HG03469 (cell line): ENCODE results near the gene TTC7B.

Experiments used
- ATAC-seq: cut with Tn5 transposase; IDR thresholded peaks from one replicate; pipeline ENCODE4 v1.9.1; 2021; ENCODE audit warnings: mild to moderate bottlenecking, moderate library complexity, moderate number of reproducible peaks; ENCODE audit not compliant: unreplicated experiment

TTC7B gene

GRCh38 chr14:90808759-90809529 is 7.3 kb downstream of the TTC7B start:
- ATAC-seq: no peak

- ATAC-seq: no peak
These were observed 9.2 kb downstream of the TTC7B start for GRCh38 chr14:90807060-90807459.

GRCh38 chr14:90805662-90806540 is 10.3 kb downstream of the TTC7B start:
- no peak for ATAC-seq

- no peak for ATAC-seq
These were observed 11.2 kb downstream of the TTC7B start for GRCh38 chr14:90805084-90805391.

- no peak for ATAC-seq
These were observed 11.7 kb downstream of the TTC7B start for GRCh38 chr14:90804292-90805083.

- ATAC-seq: no peak
These were observed 13.0 kb downstream of the TTC7B start for GRCh38 chr14:90803249-90803648.

GRCh38 chr14:90799420-90799819 is 16.8 kb downstream of the TTC7B start:
- no peak for ATAC-seq

- no peak for ATAC-seq
These were observed 18.3 kb downstream of the TTC7B start for GRCh38 chr14:90797919-90798318.

GRCh38 chr14:90797451-90797850 is 18.8 kb downstream of the TTC7B start:
- no peak for ATAC-seq

- ATAC-seq: no peak
These were observed 19.9 kb downstream of the TTC7B start for GRCh38 chr14:90796329-90796728.

GRCh38 chr14:90795744-90796143 is 20.5 kb downstream of the TTC7B start:
- ATAC-seq: no peak

GRCh38 chr14:90791486-90791885 is 24.7 kb downstream of the TTC7B start:
- no peak for ATAC-seq

- ATAC-seq: no peak
These were observed 28.2 kb downstream of the TTC7B start for GRCh38 chr14:90788031-90788430.

GRCh38 chr14:90785876-90786450 is 30.3 kb downstream of the TTC7B start:
- ATAC-seq: no peak

GRCh38 chr14:90785471-90785870 is 30.8 kb downstream of the TTC7B start:
- no peak for ATAC-seq

GRCh38 chr14:90784621-90785270 is 31.5 kb downstream of the TTC7B start:
- ATAC-seq: no peak

- ATAC-seq: no peak
These were observed 32.9 kb downstream of the TTC7B start for GRCh38 chr14:90783344-90783743.

GRCh38 chr14:90782892-90783291 is 33.3 kb downstream of the TTC7B start:
- ATAC-seq: no peak

GRCh38 chr14:90781876-90782275 is 34.4 kb downstream of the TTC7B start:
- ATAC-seq: no peak

- no peak for ATAC-seq
These were observed 34.9 kb downstream of the TTC7B start for GRCh38 chr14:90781344-90781761.

- no peak for ATAC-seq
These were observed 35.7 kb downstream of the TTC7B start for GRCh38 chr14:90780519-90780918.
